SK-N-SH (cell line): ENCODE data around the gene CACNA1G.

Source experiments
- EZH2phosphoT487 ChIP-seq: fragments of 200-600 bp; sonication (generic); IDR thresholded peaks from 2 replicates; pipeline ENCODE4 v1.6.1; 2017; ENCODE audit warnings: low read depth, mixed run types, mild to moderate bottlenecking, antibody characterized with exemption, moderate library complexity, borderline replicate concordance
- GATA2 ChIP-seq: sonication (generic); formaldehyde crosslinking; IDR thresholded peaks from 2 replicates; pipeline ENCODE4 v1.5.0; 2020; ENCODE audit warnings: mild to moderate bottlenecking, missing genetic modification reagents
- NRF1 ChIP-seq: IDR thresholded peaks from 2 replicates; pipeline ENCODE4 v1.6.1; 2012; ENCODE audit warnings: low read depth, mild to moderate bottlenecking, low read length
- SMC3 ChIP-seq: IDR thresholded peaks from 2 replicates; pipeline ENCODE4 v1.6.1; 2012; ENCODE audit warnings: low read depth, low read length, improper control_type of control experiment
- YY1 ChIP-seq: IDR thresholded peaks from 2 replicates; pipeline ENCODE4 v1.4.0; 2012; ENCODE audit warnings: low read depth, mild to moderate bottlenecking
- TF ChIP-seq, protein P1 (sequence below): fragments of 200-600 bp; sonication (generic); IDR thresholded peaks from 2 replicates; pipeline ENCODE4 v1.6.1; 2017; ENCODE audit warnings: antibody characterized with exemption, mild to moderate bottlenecking, moderate library complexity

GRCh38 chr17:50675627-50676026, 115.1 kb downstream of the CACNA1G start:
- TF ChIP-seq, protein P1, sequence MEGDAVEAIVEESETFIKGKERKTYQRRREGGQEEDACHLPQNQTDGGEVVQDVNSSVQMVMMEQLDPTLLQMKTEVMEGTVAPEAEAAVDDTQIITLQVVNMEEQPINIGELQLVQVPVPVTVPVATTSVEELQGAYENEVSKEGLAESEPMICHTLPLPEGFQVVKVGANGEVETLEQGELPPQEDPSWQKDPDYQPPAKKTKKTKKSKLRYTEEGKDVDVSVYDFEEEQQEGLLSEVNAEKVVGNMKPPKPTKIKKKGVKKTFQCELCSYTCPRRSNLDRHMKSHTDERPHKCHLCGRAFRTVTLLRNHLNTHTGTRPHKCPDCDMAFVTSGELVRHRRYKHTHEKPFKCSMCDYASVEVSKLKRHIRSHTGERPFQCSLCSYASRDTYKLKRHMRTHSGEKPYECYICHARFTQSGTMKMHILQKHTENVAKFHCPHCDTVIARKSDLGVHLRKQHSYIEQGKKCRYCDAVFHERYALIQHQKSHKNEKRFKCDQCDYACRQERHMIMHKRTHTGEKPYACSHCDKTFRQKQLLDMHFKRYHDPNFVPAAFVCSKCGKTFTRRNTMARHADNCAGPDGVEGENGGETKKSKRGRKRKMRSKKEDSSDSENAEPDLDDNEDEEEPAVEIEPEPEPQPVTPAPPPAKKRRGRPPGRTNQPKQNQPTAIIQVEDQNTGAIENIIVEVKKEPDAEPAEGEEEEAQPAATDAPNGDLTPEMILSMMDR = no peak
- TF ChIP-seq NRF1 (no peak), YY1 (no peak), GATA2 (CRISPR knock-in tag) (no peak), SMC3 (no peak), EZH2phosphoT487 (no peak)
